SU-DHL-6 (cell line): ENCODE data around the gene AP3S1.

ENCODE experiments used
- CTCF ChIP-seq: fragments of 200-600 bp; sonication (generic); IDR thresholded peaks from one replicate; pipeline ENCODE4 v1.5.1; 2017; ENCODE audit warnings: antibody characterized with exemption, mild to moderate bottlenecking, low read length, moderate library complexity; ENCODE audit not compliant: insufficient read depth, poor library complexity, severe bottlenecking
- EZH2phosphoT487 ChIP-seq: fragments of 200-600 bp; sonication (generic), shearing (Covaris generic); conservative IDR thresholded peaks from 2 replicates; pipeline ENCODE4 v1.6.1; 2018; ENCODE audit warnings: mild to moderate bottlenecking, antibody characterized with exemption, low read length, moderate library complexity, mixed read lengths

- TF ChIP-seq CTCF (no peak), EZH2phosphoT487 (no peak)
Observed at GRCh38 chr5:115963566-115963965, 121.8 kb downstream of the AP3S1 start.
